G401 (cell line): ENCODE results near the gene SPARCL1. TPM values are rescaled to one million over a fixed set of nuclear protein-coding genes. Genes with fewer than 3 reads are reported as not detected.
"Not testable (repeated sequence)": the region's sequence is repeated elsewhere in the genome, so short reads cannot be mapped to it uniquely, and the experiment has no call there.

Experiments
- DNase-seq: peaks from one replicate; pipeline ENCODE4 v3.0.0-alpha.2; 2015; ENCODE audit warnings: low spot score
- in situ Hi-C: cut with HindIII; loops from 2 replicates; pipeline ENCODE4 v1.10.0; 2016; ENCODE audit warnings: low sequenced_read_pairs, mixed read lengths
- total RNA-seq: library from RNA; depleted of rRNA; stranded (reverse); fragments of >200 nt; shearing (Covaris generic); gene quantifications from 2 replicates; pipeline ENCODE4 v1.2.3, GENCODE V29; 2014

Gene SPARCL1
- total RNA-seq, 1 experiment from 2014 or later = not detected

DNA sequence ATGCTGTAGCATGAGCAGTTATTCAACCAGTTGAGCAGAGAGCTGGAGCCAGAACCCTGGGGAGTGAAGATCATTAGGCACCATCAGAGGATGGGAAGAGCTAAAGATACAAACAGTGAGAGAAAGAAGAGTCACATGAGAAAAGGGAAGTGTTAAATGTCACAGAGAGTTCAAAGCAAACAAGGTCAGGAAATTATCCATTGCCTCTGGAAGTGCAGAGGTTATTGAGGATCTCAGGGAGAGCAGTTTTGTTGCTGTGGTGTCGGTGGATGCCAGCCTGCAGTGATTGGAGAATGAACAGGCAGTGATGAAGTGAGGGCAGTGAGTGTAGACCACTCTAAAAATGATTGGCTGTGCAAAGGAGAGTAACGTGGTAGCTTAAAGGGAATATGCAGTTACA lies 17.7 kb downstream of the SPARCL1 start:
- in situ Hi-C loops = no loop called here
- no peak for DNase-seq

DNA sequence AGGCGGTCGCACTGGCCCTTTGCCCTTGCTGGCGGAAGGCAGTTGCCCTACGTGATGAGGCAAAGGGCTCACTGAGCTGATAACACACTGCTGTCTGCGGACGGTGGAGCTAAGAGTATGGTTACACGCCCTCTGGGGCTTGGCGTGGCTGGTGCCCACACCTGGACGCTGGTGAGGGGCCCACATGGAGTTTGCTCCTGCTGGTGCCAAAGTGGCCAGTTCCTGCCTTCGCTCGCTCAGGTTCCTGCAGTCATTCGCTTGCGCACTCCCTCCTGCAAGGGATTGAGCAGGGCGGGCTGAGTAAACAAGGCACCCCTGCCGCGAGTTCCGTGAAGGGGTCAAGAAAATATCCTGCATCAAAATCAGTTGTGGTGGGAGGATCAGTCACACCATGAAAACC lies 18.4 kb downstream of the SPARCL1 start:
- DNase-seq = no peak
- in situ Hi-C loops = no loop called here

DNA sequence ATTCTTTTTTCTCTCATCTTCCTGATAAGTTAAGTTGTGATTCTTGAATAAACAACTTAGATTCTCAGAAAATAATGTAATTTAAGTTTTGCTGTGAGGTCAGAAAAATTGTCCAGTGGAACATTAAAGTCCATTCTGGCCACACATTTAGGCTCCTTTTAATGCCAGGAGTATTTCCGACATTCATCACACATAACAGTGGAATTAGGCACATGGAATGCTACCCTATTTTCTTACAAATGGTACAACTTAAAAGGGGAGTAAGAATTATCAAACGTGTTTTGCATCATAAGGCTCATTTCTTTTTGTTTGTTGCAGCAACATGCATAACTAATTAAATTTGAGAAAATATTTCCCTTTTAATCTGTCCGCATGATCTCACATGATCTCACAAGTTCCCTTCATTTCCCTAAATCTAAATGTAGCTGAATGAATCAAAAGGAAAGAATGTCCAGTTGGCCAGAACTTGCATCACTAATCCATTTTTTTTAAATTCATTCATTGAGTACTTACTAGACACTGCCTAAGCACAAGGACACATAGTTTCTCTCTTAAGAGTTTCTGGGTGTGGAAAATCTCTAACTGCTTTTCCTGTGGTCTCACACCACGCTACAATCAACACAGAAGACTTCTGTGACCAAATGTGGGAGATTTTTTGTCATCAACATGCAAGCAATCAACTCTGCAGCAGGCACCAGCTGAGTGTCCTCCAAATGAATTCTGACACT lies 22.0 kb downstream of the SPARCL1 start:
- in situ Hi-C loops = no loop called here
- no peak for DNase-seq

DNA sequence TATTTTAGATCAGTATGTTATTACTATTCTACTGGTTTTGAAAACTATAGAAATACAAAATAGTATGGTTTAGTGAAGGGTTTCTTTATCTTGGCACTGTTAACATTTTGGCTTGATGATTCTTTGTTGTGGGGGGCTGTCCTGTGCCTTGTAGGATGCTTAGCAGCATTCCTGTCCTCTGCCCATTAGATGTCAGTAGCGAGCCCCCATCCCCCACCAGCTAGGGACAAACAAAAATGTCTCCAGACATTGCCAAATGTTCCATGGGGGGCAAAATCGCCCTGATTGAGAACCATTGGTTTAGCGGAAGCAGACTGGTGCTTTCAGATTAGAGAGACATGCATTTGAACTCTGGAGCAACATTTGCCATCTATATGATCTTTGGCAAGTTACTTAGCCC lies 23.3 kb downstream of the SPARCL1 start:
- in situ Hi-C loops = no loop called here
- DNase-seq = no peak

DNA sequence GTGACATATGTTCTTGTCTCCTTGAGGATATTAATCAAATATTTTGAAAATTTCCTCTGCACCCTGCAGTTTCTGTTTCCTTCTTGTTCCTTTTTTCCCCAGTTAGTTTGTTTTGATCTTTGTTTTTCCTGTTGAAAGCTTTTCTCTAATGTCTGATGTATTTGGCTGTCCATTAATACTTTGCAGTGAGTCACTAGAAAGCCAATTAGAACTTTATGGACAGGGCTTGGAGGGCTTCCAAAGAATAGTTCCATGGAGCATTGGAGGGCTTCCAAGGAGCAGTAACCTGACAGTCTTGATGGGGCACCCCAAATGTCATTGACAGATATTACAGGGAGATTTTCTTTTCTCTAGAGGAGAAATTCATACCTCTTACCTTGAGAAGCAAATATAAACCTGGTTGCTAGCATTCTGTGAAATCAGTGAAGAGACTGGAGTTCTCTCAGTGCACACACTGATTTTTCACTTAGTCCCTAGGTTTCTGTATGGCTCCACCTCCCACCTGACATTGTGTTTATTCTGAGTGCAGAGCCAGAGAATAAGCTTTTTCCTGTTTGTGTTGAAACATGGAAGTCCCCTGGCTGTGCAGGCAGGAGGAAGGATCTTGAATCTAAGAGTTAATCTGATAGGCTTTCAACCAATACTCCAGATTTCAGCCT lies 26.5 kb downstream of the SPARCL1 start:
- DNase-seq = peak; percentile 18
- in situ Hi-C loops = no loop called here

DNA sequence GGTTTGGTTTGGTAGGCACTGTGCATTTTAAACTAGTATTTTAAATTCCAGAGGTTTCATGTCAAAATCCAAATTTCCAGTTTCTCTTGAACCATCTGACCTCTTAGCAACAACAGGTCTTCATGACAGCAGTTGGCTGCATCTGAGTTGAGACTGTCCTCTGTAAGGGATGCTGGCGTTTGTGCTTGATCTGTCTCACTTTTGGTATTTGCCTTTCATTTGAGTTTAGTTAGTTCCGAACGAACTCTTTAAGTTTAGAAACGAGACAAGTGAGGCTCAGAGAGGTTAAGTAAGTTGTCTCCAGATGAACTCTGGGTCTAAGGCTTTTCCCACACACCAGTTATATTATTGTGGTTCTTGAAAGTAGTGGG lies 29.1 kb downstream of the SPARCL1 start:
- no peak for DNase-seq
- in situ Hi-C loops = no loop called here

DNA sequence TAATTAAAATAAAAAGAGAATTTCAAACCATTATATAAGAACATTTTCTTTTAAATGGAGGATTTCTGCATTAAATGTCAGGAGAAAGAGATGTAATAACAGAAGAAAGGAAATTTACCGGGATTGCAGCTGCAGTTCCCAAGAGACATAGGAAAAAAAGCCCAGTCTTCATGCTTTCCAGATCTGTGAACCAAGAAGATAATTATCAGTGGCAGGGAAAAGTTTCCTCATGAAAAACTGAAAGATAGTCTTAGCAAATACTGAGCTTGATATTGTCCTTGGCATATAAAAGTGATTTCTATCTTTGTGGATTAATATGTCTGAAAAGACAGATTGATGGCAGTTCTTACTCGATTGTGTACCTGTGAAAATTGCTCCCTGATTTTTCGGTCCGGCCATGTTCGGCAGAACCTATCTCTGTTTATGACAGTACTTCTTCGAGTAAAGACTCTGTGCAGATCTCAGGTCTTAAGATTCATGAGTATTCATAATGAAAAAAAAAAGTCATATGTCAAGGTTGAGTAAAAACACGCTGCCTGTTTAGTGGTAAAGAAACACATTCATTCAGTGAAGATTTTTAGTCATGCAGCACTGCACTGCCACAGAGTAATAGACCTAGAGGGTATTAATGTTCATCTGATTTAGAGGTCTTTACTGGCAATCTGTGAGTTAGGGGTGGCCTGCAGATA lies 29.6 kb downstream of the SPARCL1 start:
- in situ Hi-C loops = no loop called here
- no peak for DNase-seq

DNA sequence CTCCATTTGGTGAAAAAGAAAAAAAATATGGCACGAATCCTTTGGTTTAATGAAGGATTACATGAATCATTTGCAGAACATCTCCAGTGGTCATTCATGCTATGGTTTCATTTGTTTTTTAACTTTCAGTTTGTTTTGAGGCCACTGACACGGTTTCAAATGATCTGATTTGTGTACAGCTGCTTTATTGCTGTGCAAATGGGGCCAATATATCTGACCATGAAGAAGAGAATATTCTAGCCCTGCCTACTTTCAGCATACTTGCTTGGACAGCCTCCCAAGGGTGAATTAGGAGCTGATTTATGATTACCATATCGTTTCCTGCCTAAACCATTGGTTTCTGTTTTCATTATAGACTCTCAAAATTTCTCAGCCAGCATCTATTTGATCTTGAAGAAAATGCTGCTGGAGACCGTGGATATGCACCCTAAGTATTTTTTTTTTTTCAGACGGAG lies 30.7 kb downstream of the SPARCL1 start:
- DNase-seq = no peak
- in situ Hi-C loops = no loop called here

DNA sequence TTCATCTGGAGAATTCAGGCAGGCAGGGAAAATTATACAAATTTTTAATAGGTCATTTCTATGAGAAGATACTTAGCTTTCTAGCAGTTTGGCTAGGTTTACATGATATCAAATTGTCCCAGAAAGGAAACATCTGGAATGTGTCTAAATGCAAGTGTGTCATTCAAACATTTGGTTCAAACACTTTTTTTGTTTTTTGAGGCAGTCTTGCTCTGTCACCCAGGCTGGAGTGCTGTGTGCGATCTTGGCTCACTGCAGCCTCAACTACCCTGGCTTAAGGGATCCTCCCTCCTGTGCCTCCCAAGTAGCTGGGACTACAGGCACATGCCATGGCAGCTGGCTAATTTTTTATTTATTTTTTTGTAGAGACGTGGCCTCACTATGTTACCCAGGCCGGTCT lies 31.6 kb downstream of the SPARCL1 start:
- in situ Hi-C loops = no loop called here
- DNase-seq = no peak

DNA sequence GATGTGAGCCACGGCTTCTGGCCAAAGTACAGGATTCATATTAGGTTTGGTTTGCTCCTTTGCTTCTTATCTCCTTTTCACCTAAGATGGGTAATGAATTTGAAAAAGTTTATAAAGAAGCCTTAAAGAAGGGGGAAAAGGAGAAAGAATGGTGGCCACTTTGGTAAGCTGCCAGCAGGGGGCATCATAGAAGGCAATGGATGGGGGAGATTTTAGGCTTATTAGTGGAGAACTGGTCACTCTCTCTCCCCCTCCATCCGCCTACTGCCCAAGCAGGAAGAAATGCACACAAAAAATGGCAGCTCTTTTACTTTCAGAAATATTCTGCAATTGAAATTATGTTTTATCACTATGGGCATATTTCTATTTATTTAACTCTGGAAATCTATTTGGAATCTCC lies 32.0 kb downstream of the SPARCL1 start:
- in situ Hi-C loops = no loop called here
- DNase-seq = no peak

DNA sequence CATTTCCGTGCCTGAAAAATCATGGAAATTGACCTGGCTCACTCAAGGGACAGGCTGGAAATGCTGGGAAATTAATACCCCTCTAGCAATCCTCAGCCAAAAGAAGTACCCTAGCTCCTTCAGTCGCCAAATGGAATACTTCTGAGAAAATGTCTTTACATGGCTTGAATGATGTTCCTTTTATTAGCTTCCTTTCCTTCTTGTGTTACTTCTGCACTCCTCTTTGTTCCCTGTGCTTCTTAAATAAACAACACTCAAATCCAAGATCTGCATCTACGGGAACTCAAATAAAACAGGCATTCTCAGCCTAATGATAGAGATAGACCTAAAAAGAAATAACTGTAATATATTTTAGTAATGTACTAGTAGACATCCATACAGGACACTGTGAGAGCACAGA lies 36.1 kb downstream of the SPARCL1 start:
- no peak for DNase-seq
- in situ Hi-C loops = no loop called here

DNA sequence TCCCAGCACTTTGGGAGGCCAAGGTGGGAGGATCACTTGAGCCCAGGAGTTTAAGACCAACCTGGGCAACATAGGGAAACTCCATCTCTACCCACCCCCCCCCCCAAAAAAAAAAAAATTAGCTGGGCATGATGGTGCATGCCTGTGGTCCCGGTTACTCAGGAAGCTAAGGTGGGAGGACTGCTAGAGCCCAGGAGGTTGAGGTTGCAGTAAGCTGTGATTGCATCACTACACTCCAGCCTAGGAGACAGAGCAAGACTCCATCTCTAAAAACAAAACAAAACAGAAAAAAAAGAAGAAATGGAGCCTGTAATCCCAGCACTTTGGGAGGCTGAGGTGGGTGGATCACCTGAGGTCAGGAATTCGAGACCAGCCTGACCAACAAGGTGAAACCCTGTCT lies 37.3 kb downstream of the SPARCL1 start:
- DNase-seq, in situ Hi-C loops: not testable (repeated sequence)

DNA sequence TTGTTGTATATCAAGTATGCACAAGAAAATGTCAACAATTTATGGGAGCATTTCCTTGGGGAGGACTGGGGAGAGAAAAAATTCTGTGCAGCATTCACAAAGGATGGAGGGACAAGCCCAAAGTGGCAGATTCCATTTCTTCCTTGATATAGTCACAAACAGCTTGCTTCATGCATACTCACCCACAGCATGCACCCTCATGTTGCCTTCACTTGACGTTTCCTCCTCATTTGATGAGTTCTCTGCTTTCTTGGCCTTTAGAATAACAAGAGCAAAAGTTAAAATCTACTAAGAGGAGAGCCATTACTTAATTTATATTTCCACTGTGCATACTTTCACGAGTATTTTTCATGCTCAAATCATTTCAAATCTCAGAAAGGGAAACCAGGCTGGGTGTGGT lies 37.7 kb downstream of the SPARCL1 start:
- DNase-seq = no peak
- in situ Hi-C loops = no loop called here

DNA sequence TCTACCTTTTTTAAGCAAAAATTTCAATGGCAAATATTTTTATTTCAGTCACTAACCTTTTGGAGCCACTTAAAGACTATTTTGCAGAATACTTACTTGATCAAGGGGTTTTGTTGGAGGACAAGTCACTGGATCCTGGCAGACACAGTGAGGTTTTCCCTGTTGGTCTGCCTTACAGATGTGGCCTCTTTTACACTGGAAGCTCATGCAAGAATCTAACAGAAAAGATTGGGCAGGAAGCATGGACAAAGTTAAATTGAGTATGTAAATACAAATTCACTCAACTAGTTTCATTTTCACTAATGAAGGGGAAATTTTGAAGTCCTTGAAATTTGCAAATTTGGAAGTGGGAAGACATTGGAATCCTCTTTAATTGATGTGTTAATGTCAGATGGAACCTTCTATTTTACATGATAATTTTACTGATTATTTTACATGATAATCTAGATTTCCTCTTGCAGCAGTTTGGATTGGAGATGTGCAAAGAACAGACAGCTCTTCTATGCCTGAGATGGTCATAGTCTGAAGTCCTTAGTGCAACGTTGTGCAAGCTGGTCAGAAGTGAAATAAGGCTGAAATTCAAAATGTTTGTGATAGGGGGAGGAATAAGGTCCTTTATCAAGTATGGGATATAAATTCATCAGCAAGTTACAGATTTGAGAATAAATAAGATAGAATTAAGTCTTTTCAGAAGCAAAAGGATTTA lies 38.4 kb downstream of the SPARCL1 start:
- DNase-seq = no peak
- in situ Hi-C loops = no loop called here

DNA sequence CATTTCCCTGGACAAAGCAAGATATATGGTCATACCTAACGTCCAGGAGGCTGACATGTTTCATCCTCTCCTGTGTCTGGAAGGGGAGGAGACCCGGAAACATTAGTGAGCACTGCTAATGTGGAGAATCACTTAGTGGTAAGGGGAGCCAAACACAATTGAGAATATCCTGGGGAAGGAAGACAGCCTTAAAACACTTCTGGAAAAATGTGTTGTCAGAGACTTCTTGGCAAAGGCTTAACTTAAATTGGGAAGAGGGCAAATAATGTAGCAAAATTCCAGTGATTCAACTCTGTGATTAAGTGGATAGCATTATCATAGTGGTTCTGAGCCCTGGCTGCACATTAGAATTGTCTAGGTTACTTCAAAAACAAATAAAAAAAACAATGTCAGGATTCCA lies 39.5 kb downstream of the SPARCL1 start:
- DNase-seq = no peak
- in situ Hi-C loops = no loop called here

DNA sequence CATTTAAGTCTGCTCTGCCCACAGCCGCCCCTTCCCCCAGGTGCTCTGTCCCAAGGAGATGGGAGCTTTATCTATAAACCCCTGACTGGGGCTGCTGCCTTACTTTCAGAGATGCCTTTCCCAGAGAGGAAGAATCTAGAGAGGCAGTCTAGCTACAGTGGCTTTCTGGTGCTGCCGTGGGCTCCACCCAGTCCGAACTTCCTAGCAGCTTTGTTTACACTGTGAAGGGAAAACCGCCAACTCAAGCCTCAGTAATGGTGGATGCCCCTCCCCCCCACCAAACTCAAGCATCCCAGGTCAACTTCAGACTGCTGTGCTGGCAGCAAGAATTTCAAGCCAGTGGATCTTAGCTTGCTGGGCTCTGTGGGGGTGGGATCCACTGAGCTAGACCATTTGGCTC lies 40.5 kb downstream of the SPARCL1 start:
- in situ Hi-C loops, DNase-seq: not testable (repeated sequence)

DNA sequence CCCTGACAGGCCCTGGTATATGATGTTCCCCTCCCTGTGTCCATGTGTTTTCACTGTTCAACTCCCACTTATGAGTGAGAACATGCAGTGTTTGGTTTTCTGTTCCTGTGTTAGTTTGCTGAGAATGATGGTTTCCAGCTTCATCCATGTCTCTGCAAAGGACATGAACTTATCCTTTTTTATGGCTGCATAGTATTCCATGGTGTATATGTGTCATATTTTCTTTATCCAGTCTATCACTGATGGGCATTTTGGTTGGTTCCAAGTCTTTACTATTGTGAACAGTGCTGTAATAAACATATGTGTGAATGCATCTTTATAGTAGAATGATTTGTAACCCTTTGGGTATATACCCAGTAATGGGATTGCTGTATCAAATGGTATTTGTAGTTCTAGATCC lies 45.9 kb downstream of the SPARCL1 start:
- in situ Hi-C loops, DNase-seq: not testable (repeated sequence)

DNA sequence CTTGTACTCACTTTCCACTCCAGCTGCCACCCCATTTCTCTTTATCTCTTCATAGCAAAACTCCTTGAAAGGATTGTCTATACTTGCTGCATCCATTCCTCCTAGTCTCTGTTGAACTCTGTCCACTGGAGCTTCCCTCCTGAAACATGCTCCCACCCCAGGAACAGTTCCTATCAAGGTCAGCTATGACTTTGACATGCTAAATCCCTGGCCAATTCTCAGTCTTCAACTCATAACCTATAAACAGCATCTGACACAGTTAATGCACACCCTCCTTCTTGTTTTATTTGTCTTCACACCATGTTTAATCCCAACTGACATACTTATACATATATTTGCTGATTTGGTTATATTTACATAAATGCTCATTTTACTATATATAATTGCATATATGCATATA lies 47.8 kb downstream of the SPARCL1 start:
- DNase-seq = no peak
- in situ Hi-C loops = no loop called here

DNA sequence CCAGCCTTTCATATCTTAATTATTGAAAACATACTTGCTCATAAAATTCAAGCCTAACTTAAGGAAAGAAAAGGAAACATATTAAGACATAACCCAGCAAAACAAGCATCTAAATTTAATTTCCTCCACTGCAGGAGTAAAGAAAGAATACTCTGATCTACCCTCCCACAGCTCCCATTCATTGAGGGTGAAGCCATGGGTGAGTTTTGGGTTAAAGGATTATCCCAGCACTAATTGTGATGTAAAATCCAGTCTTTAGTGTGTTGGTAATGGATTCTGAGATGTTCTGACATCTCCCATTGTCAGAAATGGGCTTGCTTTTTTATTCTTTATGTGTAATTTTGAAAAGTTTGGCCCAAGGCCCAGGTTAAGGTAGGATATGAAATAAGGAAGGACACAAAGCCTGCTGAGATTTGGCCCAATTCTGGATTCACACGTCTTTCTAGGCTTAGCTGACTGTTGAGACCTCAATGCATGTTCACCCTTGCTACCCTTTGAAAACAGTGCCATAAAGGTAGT lies 50.4 kb downstream of the SPARCL1 start:
- in situ Hi-C loops = no loop called here
- peak; percentile 13 for DNase-seq

DNA sequence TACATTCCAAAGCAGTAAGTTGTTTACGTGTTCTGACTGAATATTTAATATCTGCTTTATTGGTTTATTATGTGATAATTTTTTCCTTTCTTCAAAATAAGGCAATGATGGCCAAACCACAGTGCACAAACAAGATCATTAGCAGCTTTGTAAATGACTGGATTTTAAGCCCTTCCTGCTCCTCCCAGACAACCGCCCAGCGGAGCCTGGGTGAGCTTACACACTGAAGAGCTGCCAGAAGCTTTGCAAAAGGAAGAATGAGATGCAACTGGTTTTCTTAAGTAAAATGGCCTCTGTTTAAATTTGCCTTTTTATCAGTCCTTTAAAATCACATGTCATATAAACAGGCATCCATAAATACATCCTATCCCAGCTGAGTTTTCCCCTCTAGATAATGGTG lies 52.2 kb downstream of the SPARCL1 start:
- in situ Hi-C loops = no loop called here
- DNase-seq = no peak
